Measurements from ENCODE around the gene NR6A1.

DNA sequence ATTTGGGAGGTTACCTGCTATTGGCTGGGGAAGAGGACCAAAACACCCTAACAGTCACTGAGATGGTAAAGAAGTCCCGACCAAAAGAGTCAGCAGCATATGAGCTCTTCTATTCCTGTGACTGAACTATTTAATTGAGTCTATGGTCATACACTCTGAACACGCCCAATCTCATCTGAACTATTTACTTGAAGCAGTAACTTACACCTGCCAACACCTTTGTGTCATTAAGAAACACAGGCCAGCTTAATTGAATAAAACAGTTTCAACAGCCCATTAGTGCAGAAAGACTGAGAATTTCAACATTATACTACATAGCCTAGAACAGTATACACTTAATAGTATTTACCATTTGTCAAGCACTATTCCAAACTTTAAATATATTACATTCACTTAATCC, 47.8 kb downstream of the NR6A1 start:
- no peak for TF ChIP-seq EZH2phosphoT487 (IDR thresholded peaks at IDR 0.05; ENCODE audit: borderline replicate concordance, low read length)
- no peak for TF ChIP-seq CTCF (IDR thresholded peaks at IDR 0.05; ENCODE audit: low read depth, low read length, poor library complexity, severe bottlenecking)
